Fibroblast of peridontal ligament (primary cell): Measurements from ENCODE around the gene TPI1.
A peak's percentile ranks its signal among the peaks of the same experiment; 100 is the strongest.
"Not testable (repeated sequence)": the region's sequence is repeated elsewhere in the genome, so short reads cannot be mapped to it uniquely, and the experiment has no call there.

Experiments
- DNase-seq: peaks from one replicate; pipeline ENCODE4 v3.0.0-alpha.2; 2010; ENCODE audit errors: extremely low read depth

Gene TPI1

DNA sequence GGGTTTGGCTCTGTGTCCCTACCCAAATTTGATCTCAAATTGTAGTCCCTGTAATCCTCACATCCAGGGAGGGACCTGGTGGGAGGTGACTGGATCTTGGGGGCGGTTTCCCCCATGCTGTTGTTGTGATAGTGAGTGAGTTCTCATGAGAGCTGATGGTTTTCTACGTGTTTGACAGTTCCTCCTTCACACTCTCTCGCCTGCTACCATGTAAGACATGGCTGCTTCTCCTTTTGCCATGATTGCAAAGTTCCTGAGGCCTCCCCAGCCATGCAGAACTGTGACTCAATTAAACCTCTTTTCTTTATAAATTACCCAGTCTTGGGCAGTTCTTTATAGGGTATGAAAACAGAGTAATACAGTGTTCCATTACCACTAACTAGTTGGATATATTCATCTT is 27.0 kb downstream of the TPI1 start:
- DNase-seq, result no peak

- DNase-seq, result no peak
Observed at GRCh38 chr12:6896846-6897435, 29.6 kb downstream of the TPI1 start.

DNA sequence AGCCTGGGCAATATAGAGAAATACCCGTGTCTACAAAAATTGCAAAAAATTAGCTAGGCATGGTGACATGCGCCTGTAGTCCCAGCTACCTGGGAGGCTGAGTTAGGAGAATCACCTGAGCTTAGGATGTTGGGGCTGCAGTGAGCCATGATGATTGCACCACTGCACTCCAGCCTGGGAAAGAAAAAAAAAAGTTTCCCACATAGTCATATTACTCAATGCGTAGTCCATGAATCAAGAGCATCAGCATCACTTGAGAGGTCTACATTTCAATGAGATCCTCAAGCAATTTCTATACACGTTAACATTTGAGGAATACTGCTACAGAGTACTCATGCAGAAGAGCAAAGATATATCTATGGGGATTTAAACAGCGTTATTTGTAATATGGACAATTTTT is 32.1 kb downstream of the TPI1 start:
- DNase-seq, result no peak

DNA sequence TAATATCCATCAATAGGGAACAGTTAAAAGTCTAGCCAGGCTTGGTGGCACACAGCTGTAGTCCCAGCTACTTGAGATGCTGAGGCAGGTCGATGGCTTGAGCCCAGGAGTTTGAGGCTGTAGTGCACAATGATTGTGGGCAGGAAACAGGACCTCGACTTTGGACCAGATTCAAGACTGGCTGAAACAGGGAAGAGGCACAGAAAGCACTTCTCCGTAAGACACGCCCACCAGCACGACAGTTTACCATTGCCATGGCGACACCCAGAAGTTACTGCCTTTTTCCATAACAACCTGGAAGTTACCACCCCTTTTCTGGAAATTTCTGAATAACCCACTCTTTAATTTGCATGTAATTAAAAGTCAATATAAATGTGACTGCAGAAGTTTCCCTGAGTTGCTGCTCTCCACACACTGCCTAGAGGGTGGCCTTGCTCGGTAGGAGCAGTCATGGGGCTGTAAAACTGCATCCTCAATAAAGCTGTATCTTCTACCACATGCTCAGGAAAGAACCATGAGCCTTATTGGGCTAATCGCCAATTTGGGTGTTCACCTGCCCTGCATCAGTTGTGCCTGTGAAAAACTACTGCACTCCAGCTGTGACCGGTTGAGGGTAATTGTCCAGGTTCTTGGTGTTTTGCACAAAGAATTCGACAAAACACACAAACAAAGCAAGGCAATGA is 32.6 kb downstream of the TPI1 start:
- peak; percentile 50 for DNase-seq

GRCh38 chr12:6902448-6902847 is 35.1 kb downstream of the TPI1 start:
- no peak for DNase-seq

DNA sequence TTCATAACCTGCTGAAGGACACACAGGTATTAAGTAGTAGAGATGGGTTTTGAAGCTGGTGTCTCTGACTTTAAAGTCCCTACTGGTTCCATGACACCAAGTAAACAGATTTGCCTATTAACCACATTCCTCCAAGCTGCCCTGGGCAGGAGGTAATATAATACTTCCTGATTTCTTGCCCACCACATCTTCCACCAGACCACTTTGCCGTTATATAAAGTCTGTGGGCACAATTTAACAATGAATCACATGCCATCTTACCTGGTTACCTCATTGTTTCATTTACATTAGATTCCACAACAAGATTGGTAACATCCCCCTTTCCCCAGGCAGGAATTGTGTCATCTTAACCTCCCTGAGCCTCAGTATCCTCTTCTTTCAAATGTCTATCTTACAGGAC is 36.4 kb downstream of the TPI1 start:
- DNase-seq, result no peak

DNA sequence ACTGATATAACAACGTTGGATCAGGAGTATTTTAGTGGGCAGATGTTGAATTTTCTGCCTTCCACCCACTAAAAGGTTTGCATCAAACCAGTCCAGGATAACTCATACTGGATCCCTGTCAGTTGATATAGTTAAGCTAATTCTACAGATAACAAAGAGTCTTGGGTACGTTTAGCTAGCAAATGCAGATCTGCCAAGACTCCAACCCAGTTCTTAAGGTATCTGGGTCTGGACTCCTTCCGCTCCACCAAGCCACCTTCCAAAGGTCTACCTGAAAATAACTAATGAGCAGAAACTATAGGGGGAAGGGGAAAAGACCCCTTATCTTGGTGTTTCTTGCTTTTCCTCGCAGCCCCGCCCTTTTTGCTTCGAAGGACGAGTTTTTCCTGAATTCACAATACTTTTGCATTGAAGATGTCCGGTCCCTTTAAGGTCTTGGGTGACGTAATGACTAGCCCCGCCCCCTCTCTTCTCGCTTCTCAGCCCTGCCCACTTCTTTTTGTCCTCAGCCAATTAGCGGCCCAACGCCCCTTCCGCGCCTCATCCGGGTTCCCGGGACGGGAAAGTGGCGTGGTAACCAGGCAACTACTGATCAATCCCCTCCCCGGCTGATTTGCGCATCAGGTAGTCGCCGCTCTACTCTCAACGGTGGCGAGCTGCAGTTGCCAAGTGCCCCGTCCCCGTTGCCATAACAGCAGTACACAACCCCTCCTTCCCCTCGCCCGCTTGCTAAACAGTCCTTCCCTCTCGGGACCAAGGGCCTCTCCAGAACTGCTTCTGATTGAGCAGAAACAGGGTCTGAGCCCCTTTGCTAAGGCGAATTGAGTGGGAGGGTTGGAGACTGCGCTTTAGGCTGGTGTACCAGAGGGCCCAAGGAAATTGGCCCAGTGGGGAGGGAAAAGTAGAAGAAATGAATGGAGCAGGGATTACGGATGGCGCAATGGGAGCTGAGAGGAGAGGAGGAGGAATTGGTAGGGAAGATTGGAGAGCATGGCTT is 37.2 kb downstream of the TPI1 start, which contains the start of gene LRRC23:
Gene LRRC23 (plus strand): TSS at position 543 of the 997 bp plus-strand sequence. CDS start 812 bp downstream, outside the sequence.
- peak; percentile 94 for DNase-seq

- no peak for DNase-seq
Observed at GRCh38 chr12:6905414-6906040, 38.2 kb downstream of the TPI1 start.

DNA sequence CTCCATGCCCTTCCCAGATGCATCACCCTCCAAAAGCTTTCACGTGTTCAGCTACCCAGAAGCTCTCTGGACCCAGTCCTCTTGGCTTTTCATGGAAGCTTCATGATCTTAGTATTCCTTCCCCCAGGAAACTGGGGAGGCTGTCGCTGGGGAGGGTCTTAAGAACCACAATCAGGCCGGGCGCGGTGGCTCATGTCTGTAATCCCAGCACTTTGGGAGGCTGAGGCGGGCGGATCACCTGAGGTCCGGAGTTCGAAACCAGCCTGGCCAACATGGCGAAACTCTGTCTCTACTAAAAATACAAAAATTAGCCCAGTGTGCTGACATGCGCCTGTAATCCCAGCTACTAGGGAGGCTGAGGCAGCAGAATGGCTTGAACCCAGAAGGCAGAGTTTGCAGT is 40.8 kb downstream of the TPI1 start:
- not testable (repeated sequence) for DNase-seq

DNA sequence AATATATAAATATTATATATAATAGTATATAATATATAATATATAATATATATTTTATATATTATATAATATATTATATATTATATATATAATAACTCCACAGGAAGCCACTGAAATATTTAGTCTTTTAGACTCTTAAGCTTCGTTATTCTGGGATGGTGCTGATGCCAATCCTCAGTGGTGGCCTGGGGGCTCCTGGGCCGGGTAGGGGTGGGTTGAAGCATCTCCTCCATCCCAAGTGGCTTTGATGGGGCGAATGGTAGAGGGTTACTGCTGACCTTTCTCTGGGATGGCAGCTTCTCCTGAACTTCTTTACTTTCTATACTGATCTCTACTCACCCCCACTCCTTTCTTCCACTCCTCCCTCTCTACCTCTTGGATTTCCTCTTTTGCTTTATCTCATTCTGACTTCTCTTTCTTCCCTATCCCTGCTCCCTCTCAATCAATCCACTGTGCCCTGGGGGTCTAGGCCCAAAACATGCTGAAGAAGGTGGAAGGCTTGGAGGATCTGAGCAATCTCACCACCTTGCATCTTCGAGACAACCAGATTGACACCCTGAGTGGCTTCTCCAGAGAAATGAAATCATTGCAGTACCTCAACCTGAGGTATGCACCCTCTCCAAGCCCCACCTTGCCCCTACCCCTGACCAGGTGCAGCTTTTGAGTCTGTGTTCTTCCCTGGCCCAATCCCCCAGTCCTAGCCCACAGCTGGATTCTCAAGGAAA is 42.3 kb downstream of the TPI1 start:
- DNase-seq, result no peak

DNA sequence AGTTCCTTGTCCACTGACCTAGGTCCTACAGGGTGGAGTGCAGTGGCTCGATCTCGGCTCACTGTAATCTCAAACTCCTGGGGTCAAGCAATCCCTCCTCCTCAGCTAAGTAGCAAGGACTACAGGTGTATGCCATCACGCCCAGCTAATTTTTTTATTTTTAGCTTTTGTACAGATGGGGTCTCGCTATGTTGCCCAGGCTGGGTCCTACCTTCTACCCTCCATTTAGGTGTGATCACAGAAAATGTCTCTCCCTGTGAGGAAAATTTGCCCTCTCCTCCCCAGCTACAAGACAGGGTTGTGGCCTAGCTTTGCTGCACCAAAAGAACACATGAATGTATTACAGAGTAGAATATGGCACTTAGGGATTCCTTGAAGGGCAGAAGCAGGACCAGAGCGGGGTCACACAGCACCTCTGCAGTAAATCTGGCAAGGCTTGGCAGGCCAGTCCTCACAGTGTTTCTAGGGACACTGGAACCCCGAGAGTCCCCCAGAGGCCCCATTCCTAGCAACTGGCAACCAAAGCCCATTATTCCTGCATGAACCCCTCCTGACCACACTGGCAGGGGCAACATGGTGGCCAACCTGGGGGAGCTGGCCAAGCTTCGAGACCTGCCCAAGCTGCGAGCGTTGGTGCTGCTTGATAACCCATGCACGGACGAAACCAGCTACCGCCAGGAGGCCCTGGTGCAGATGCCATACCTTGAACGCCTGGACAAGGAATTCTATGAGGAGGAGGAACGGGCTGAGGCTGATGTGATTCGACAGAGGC is 45.0 kb downstream of the TPI1 start:
- no peak for DNase-seq

GRCh38 chr12:6914246-6914946 is 47.1 kb downstream of the TPI1 start, which contains the start of gene ENO2:
Gene ENO2, plus strand, starts transcription at chr12:6914580. Its CDS starts 1,253 bp downstream, at chr12:6915833.
- DNase-seq, result peak; percentile 52

- no peak for DNase-seq
Observed at GRCh38 chr12:6914947-6915788, 47.8 kb downstream of the TPI1 start.

DNA sequence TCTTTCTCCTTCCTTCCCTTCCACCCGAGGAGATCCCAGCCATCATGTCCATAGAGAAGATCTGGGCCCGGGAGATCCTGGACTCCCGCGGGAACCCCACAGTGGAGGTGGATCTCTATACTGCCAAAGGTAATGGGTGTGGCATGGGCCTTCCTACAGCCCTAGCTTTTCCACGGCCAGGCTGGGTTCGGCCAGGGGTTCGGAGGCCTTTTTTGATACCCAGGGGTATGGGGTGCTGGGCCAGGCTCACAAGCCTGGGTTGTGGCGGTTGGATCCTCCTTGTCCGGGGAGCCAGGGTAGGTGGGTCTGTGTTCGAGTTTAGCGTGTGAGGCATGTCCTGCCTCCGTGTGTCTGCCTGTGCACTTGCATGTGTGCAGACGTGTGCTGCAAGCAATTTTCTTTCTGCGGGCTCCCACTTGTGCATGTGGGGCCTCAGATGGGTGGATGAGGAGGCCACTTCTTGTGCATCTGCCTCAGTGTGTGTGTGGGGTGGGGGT is 48.5 kb downstream of the TPI1 start:
- DNase-seq, result no peak

DNA sequence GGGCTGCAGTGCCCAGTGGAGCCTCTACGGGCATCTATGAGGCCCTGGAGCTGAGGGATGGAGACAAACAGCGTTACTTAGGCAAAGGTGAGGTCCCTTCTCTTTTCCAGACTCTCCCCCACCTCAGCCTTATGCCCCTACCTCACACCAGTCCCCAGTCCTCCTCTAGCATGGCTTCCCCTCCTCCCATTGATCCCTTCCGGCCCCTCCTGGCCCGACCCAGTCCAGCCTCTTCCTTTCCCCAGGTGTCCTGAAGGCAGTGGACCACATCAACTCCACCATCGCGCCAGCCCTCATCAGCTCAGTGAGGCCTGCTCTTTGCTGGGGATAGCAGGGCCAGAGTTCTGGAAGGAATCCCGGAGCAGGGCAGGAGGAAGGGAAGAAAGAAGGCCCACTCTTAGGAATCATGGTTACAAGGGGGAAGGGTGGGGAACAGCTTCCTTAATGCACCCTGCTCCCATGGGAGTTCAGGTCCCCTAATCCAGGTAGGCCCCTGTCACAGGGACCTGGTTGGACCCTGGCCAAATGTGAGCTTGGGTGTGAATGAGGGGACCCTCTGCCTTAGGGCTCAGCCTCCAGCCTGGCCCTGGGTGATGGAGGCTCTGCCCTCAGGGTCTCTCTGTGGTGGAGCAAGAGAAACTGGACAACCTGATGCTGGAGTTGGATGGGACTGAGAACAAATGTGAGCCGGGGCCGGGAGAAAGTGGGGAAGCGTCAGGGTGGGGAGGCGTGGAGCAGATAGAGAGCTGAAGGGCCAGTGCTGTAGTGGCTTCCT is 49.3 kb downstream of the TPI1 start:
- DNase-seq, result no peak

DNA sequence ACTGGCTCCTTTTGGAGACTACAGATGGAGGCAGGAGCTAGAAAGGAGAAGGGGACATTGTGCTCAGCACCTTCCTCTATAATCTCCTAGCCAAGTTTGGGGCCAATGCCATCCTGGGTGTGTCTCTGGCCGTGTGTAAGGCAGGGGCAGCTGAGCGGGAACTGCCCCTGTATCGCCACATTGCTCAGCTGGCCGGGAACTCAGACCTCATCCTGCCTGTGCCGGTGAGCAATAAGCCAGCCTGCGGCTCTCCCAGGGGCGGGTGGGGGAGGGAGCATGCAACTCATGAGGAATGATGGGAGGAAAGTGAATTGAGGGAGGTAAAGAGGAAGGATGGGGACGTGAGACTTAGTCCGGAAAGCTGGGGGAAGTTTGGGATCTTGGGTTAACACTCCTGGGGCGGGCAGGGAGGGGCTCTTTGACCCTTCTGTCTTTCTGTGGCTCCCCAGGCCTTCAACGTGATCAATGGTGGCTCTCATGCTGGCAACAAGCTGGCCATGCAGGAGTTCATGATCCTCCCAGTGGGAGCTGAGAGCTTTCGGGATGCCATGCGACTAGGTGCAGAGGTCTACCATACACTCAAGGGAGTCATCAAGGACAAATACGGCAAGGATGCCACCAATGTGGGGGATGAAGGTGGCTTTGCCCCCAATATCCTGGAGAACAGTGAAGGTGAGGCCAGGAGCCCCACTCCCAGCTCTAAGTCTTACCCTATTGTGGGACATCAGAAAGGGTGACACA is 50.3 kb downstream of the TPI1 start:
- no peak for DNase-seq

DNA sequence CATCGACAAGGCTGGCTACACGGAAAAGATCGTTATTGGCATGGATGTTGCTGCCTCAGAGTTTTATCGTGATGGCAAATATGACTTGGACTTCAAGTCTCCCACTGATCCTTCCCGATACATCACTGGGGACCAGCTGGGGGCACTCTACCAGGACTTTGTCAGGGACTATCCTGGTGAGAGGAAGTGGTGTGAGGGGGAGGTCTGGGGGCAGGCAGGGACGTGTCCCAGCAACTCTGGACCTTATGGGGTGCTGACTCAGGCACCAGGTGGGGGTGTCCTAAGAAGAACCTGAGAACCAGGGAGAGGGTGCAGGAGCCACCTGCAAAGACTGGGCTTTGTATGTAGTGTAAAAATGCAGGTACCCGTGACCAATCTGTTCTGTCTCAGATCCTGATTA is 52.3 kb downstream of the TPI1 start:
- DNase-seq, result no peak
